Panc1 (cell line): Measurements from ENCODE around the gene C10orf88. TPM values are rescaled to one million over a fixed set of nuclear protein-coding genes. Genes with fewer than 3 reads are reported as not detected.

Experiments used
- ATAC-seq: fragments of 200-7000 bp; cut with Tn5 transposase; 2 replicates; pipeline ENCODE4 v1.9.1; 2020; ENCODE audit warnings: mild to moderate bottlenecking, moderate library complexity
- BruUV-seq: library from RNA; stranded (reverse); fragments of 400-500 nt; replicated peaks from 2 replicates; lab custom pipeline; 2021; lab: Mats Ljungman, UMichigan
- CTCF ChIA-PET: fragments of 300-600 bp; sonication (Branson Sonifier 250); formaldehyde crosslinking; loops from one replicate; lab custom pipeline; 2022; ENCODE audit warnings: antibody characterized with exemption; lab: Charles Lee
- POLR2A ChIA-PET: fragments of 300-600 bp; sonication (Branson Sonifier 250); formaldehyde crosslinking; loops from one replicate; lab custom pipeline; 2022; ENCODE audit warnings: antibody characterized with exemption; lab: Charles Lee
- DNase-seq: peaks from one replicate; pipeline ENCODE4 v3.0.0-alpha.2; 2010; ENCODE audit warnings: low read depth, low spot score
- H3K27ac ChIP-seq: 2 replicates; pipeline ENCODE4 v1.5.1; 2011; ENCODE audit warnings: mild to moderate bottlenecking, low read length, inconsistent platforms
- H3K27me3 ChIP-seq: fragments of 200-500 bp; sonication (Bioruptor generic); 2 replicates; pipeline ENCODE4 v1.6.0; 2014; ENCODE audit warnings: low read length, inconsistent platforms; ENCODE audit not compliant: control insufficient read depth, insufficient read depth
- H3K36me3 ChIP-seq: fragments of 200-500 bp; sonication (Bioruptor generic); 2 replicates; pipeline ENCODE4 v1.5.1; 2014; ENCODE audit warnings: inconsistent platforms, mild to moderate bottlenecking, low read length, moderate library complexity; ENCODE audit not compliant: control insufficient read depth, insufficient read depth
- H3K4me1 ChIP-seq: 2 replicates; pipeline ENCODE4 v1.5.1; 2011; ENCODE audit warnings: inconsistent platforms, mild to moderate bottlenecking, low read length, moderate library complexity; ENCODE audit not compliant: control insufficient read depth, insufficient read depth
- H3K4me3 ChIP-seq, 2 experiments: 2 replicates each; pipeline ENCODE4 v1.5.1; 2011 to 2012; ENCODE audit warnings: low read depth in 2 of 2, low read length in 2 of 2, mild to moderate bottlenecking in 2 of 2, inconsistent platforms in 1 of 2, moderate library complexity in 1 of 2
- H3K9me3 ChIP-seq: fragments of 200-500 bp; sonication (Bioruptor generic); 2 replicates; pipeline ENCODE4 v1.5.1; 2014; ENCODE audit warnings: low read depth, mild to moderate bottlenecking, inconsistent platforms, low read length, moderate library complexity; ENCODE audit not compliant: control insufficient read depth, insufficient read depth
- POLR2AphosphoS5 ChIP-seq: IDR thresholded peaks from 2 replicates; pipeline ENCODE4 v1.6.1; 2012; ENCODE audit warnings: mild to moderate bottlenecking, low read depth, low read length, moderate library complexity
- REST ChIP-seq, 2 experiments: IDR thresholded peaks; 2 replicates each; pipeline ENCODE4 v1.6.1; 2011 to 2012; ENCODE audit warnings: low read depth in 2 of 2, control low read depth in 1 of 2, low read length in 1 of 2, mild to moderate bottlenecking in 1 of 2, moderate library complexity in 1 of 2; ENCODE audit not compliant: insufficient read depth in 1 of 2
- SIN3A ChIP-seq: IDR thresholded peaks from 2 replicates; pipeline ENCODE4 v1.6.1; 2012; ENCODE audit warnings: low read depth, mild to moderate bottlenecking, low read length, moderate library complexity, borderline replicate concordance; ENCODE audit not compliant: insufficient read depth
- TCF7L2 ChIP-seq: IDR thresholded peaks from 2 replicates; pipeline ENCODE4 v1.6.1; 2011; ENCODE audit warnings: mild to moderate bottlenecking, low read depth, low read length, inconsistent platforms
- in situ Hi-C: cut with HindIII; loops from 2 replicates; pipeline ENCODE4 v1.10.0; 2016; ENCODE audit warnings: low sequenced_read_pairs, low pct_unique_long_range_greater_than_20kb
- intact Hi-C: fragments of 100-400 bp; cut with micrococcal nuclease; formaldehyde crosslinking; loops from one replicate; pipeline ENCODE4 v1.10.0; 2022; ENCODE audit not compliant: unreplicated experiment
- total RNA-seq: library from RNA; stranded (reverse); gene quantifications from one replicate; pipeline ENCODE4 v1.2.1, GENCODE V29; 2021; ENCODE audit not compliant: unreplicated experiment
- TF ChIP-seq, protein P1 (sequence below): fragments of 450-650 bp; IDR thresholded peaks from 2 replicates; pipeline ENCODE4 v1.5.1; 2017; ENCODE audit warnings: mild to moderate bottlenecking

C10orf88 gene
- total RNA-seq, 1 experiment from 2014 or later = 21.7 TPM

- ATAC-seq (no peak), DNase-seq (no peak)
- intact Hi-C loops = no loop called here
- ChIA-PET POLR2A (no interaction called here), CTCF (no interaction called here)
- TF ChIP-seq TCF7L2 (no peak), SIN3A (no peak), REST (IDR thresholded peaks at IDR 0.05; ENCODE audit: insufficient read depth in 1 of 2, low read depth in 2 of 2, low read length in 1 of 2) (no peak), POLR2AphosphoS5 (no peak)
- TF ChIP-seq, protein P1, sequence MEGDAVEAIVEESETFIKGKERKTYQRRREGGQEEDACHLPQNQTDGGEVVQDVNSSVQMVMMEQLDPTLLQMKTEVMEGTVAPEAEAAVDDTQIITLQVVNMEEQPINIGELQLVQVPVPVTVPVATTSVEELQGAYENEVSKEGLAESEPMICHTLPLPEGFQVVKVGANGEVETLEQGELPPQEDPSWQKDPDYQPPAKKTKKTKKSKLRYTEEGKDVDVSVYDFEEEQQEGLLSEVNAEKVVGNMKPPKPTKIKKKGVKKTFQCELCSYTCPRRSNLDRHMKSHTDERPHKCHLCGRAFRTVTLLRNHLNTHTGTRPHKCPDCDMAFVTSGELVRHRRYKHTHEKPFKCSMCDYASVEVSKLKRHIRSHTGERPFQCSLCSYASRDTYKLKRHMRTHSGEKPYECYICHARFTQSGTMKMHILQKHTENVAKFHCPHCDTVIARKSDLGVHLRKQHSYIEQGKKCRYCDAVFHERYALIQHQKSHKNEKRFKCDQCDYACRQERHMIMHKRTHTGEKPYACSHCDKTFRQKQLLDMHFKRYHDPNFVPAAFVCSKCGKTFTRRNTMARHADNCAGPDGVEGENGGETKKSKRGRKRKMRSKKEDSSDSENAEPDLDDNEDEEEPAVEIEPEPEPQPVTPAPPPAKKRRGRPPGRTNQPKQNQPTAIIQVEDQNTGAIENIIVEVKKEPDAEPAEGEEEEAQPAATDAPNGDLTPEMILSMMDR = no peak
- Histone ChIP-seq H3K4me3 (no peak overlapping the region), H3K9me3 (peaks cover 7% of the 10 kb centered on the region; the same call in 1 of the 2 replicates), H3K4me1 (no peaks in the 10 kb centered on the region), H3K27me3 (no peaks in the 10 kb centered on the region), H3K27ac (no peak overlapping the region), H3K36me3 (no peaks in the 10 kb centered on the region)
- no TSS peak for BruUV-seq
- in situ Hi-C loops = no loop called here
Observed at GRCh38 chr10:122962405-122962804, 8.4 kb upstream of the C10orf88 start.

DNA sequence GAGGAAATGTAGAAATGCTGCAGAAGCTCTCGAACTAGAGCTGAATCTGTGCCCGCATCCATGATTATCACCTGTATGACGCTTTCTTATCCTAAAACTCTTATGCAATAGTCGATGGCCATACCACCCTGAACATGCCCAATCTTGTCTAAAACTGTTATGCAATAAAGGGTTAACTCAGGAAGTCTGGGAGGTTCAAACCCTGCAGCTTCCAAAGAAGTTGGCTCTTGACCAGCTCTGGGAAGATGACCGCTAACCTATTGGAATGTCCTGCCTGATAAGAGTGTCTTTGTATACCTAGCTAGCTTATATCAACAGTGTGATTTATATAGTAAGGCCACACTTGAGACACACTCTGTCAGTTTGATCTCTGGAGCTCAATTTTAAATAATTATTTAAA lies 3.4 kb upstream of the C10orf88 start:
- H3K4me1 ChIP-seq = peaks cover 18% of the 10 kb centered on the region
- DNase-seq (no peak), ATAC-seq (no peak)
- TF ChIP-seq, protein P1 = no peak
- no peak for TF ChIP-seq POLR2AphosphoS5
- CTCF ChIA-PET = no interaction called here
- H3K4me3 ChIP-seq = no peak overlapping the region
- no peaks in the 10 kb centered on the region for H3K36me3 ChIP-seq
- intact Hi-C loops (no loop called here), in situ Hi-C loops (no loop called here)
- no peak overlapping the region for H3K27ac ChIP-seq
- no TSS peak for BruUV-seq
- no peaks in the 10 kb centered on the region for H3K27me3 ChIP-seq
- H3K9me3 ChIP-seq = peaks cover 3% of the 10 kb centered on the region; the same call in 1 of the 2 replicates
- POLR2A ChIA-PET = no interaction called here
